Myocyte (in vitro differentiated cells): ENCODE results near the gene NINL. TPM values are rescaled to one million over a fixed set of nuclear protein-coding genes. Genes with fewer than 3 reads are reported as not detected.
"Not testable (repeated sequence)": the region's sequence is repeated elsewhere in the genome, so short reads cannot be mapped to it uniquely, and the experiment has no call there.

Source experiments
- DNase-seq: peaks from one replicate; pipeline ENCODE4 v3.0.0-alpha.2; 2012; ENCODE audit warnings: low read depth
- polyA plus RNA-seq: library from polyadenylated mRNA; unstranded; fragments of >200 nt; gene quantifications from one replicate; pipeline ENCODE4 v1.2.1, GENCODE V29; 2012; ENCODE audit warnings: missing spikeins
- total RNA-seq: library from RNA; depleted of rRNA; stranded (reverse); fragments of >200 nt; gene quantifications from 2 replicates; pipeline ENCODE4 v1.2.3, GENCODE V29; 2014

NINL gene
- total RNA-seq = 4.7 and 6.3 TPM in 2 replicates
- 4.9 TPM for polyA plus RNA-seq

- DNase-seq = peak; percentile 73
Measured at GRCh38 chr20:25584905-25585704, at the start of gene NINL. Gene NINL (minus strand): TSS chr20:25585531. CDS start chr20:25526587, 58,944 bp downstream.

GRCh38 chr20:25632940-25633790 lies 47.8 kb upstream of the NINL start:
- no peak for DNase-seq

GRCh38 chr20:25630615-25631014 lies 45.3 kb upstream of the NINL start:
- DNase-seq = not testable (repeated sequence)

- DNase-seq = peak; percentile 75
Measured at GRCh38 chr20:25629816-25630499, 44.6 kb upstream of the NINL start.

GRCh38 chr20:25626779-25627178 lies 41.4 kb upstream of the NINL start:
- DNase-seq = no peak

- no peak for DNase-seq
Measured at GRCh38 chr20:25624500-25624939, 39.2 kb upstream of the NINL start.

GRCh38 chr20:25623736-25624499 lies 38.6 kb upstream of the NINL start, which contains the start of gene NANP:
Gene NANP (minus strand): TSS chr20:25624014. CDS start chr20:25623948, 66 bp downstream.
- peak; percentile 99 for DNase-seq

- peak; percentile 66 for DNase-seq
Measured at GRCh38 chr20:25623225-25623735, 37.9 kb upstream of the NINL start.

- DNase-seq = no peak
Measured at GRCh38 chr20:25622450-25623224, 37.3 kb upstream of the NINL start.

GRCh38 chr20:25622049-25622448 lies 36.7 kb upstream of the NINL start:
- no peak for DNase-seq

GRCh38 chr20:25619514-25619913 lies 34.2 kb upstream of the NINL start:
- DNase-seq = no peak

GRCh38 chr20:25608774-25609173 lies 23.4 kb upstream of the NINL start:
- no peak for DNase-seq

GRCh38 chr20:25606094-25606695 lies 20.9 kb upstream of the NINL start:
- DNase-seq = peak; percentile 49

GRCh38 chr20:25605148-25605547 lies 19.8 kb upstream of the NINL start:
- peak; percentile 90 for DNase-seq

- no peak for DNase-seq
Measured at GRCh38 chr20:25604611-25605010, 19.3 kb upstream of the NINL start.

GRCh38 chr20:25602914-25603309 lies 17.6 kb upstream of the NINL start:
- not testable (repeated sequence) for DNase-seq

- DNase-seq = not testable (repeated sequence)
Measured at GRCh38 chr20:25602191-25602913, 17.0 kb upstream of the NINL start.

GRCh38 chr20:25601659-25602058 lies 16.3 kb upstream of the NINL start:
- no peak for DNase-seq
